Peyer's patch (tissue), 4 donors: ENCODE measurements around the gene C10orf88.
"Not testable (repeated sequence)": the region's sequence is repeated elsewhere in the genome, so short reads cannot be mapped to it uniquely, and the experiment has no call there.

Source experiments
- CTCF ChIP-seq, 6 experiments: fragments of 450-650 bp in 4 of 6; fragments of 200-600 bp in 2 of 6; sonication (generic) in 1 of 6; IDR thresholded peaks; one replicate each; pipeline ENCODE4 v1.5.1; 2017 to 2019; ENCODE audit warnings: antibody characterized with exemption in 6 of 6, mild to moderate bottlenecking in 3 of 6, moderate library complexity in 1 of 6
- POLR2A ChIP-seq, 2 donors: fragments of 450-650 bp; IDR thresholded peaks; one replicate each; pipeline ENCODE4 v1.5.1; 2017; ENCODE audit warnings: antibody characterized with exemption in 2 of 2, mild to moderate bottlenecking in 2 of 2, moderate library complexity in 2 of 2

- TF ChIP-seq POLR2A, CTCF (IDR thresholded peaks at IDR 0.05): not testable (repeated sequence)
These were observed 50.2 kb downstream of the C10orf88 start for GRCh38 chr10:122903861-122904260.
